ENCODE data around the gene FOXN3.
A peak's percentile ranks its signal among the peaks of the same experiment; 100 is the strongest.

Gene FOXN3

GRCh38 chr14:89330236-89331002 is 86.6 kb downstream of the FOXN3 start:
- DNase-seq, result no peak

GRCh38 chr14:89327771-89328212 is 89.2 kb downstream of the FOXN3 start:
- no peak for DNase-seq

- DNase-seq, result no peak
Measured at GRCh38 chr14:89325959-89326358, 91.1 kb downstream of the FOXN3 start.

- DNase-seq, result no peak
Measured at GRCh38 chr14:89325299-89325883, 91.6 kb downstream of the FOXN3 start.

- no peak for DNase-seq
Measured at GRCh38 chr14:89324501-89325298, 92.3 kb downstream of the FOXN3 start.

GRCh38 chr14:89320381-89321000 is 96.5 kb downstream of the FOXN3 start:
- no peak for DNase-seq

- no peak for DNase-seq
Measured at GRCh38 chr14:89319687-89320086, 97.3 kb downstream of the FOXN3 start.

GRCh38 chr14:89317051-89317691 is 99.9 kb downstream of the FOXN3 start:
- DNase-seq, result no peak

GRCh38 chr14:89315493-89316470 is 101.3 kb downstream of the FOXN3 start:
- no peak for DNase-seq

GRCh38 chr14:89314274-89314673 is 102.8 kb downstream of the FOXN3 start:
- DNase-seq, result no peak

GRCh38 chr14:89312932-89313331 is 104.1 kb downstream of the FOXN3 start:
- no peak for DNase-seq

- DNase-seq, result no peak
Measured at GRCh38 chr14:89310211-89310610, 106.8 kb downstream of the FOXN3 start.

GRCh38 chr14:89309670-89310177 is 107.3 kb downstream of the FOXN3 start:
- DNase-seq, result no peak

GRCh38 chr14:89308232-89308959 is 108.6 kb downstream of the FOXN3 start:
- DNase-seq, result no peak

GRCh38 chr14:89307409-89307808 is 109.6 kb downstream of the FOXN3 start:
- DNase-seq, result no peak

GRCh38 chr14:89304972-89305703 is 111.9 kb downstream of the FOXN3 start:
- peak; percentile 73 for DNase-seq

- DNase-seq, result no peak
Measured at GRCh38 chr14:89304561-89304960, 112.5 kb downstream of the FOXN3 start.

- DNase-seq, result peak; percentile 87
Measured at GRCh38 chr14:89303456-89304435, 113.3 kb downstream of the FOXN3 start.
